ENCODE results near the gene BMF.
A peak's percentile ranks its signal among the peaks of the same experiment; 100 is the strongest.

The BMF gene

DNA sequence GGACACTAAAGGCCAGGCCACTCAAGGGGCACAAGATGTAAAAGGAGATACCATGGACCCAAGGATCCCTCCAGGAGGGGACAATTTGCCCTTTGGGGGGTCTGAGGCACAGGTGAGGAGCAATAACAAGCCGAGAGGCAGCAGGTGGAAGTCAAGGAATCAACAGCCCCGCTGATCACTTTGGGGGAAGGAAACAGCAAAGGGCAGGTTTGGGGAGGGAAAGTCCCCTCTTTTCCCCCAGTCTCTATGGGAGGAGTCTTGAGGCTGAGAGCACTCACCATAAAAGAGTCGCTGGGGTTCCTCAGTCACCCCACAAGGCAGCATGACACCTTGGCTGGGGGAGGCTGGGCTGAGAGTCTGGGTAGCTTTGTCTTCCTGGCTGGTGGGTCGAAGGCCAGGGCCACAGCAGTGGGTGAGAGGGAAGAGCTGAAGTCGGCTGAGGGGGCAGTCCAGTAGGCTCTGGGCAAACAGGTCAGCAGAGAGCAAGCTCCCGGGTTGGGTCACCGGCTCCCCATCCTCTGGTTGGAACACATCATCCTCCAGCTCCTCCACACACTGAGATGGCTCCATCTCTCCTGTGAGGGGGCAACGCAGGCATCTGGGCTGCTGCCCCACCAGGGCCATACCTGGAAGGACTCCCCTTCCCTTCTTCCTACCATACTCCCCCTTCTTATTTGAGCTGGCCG, 3.0 kb downstream of the BMF start:
- Histone ChIP-seq H4K8ac (ENCODE audit: low read length) (peak overlapping the region; percentile 8), H2BK120ac (ENCODE audit: low read depth, low read length) (peak overlapping the region; percentile 2)

DNA sequence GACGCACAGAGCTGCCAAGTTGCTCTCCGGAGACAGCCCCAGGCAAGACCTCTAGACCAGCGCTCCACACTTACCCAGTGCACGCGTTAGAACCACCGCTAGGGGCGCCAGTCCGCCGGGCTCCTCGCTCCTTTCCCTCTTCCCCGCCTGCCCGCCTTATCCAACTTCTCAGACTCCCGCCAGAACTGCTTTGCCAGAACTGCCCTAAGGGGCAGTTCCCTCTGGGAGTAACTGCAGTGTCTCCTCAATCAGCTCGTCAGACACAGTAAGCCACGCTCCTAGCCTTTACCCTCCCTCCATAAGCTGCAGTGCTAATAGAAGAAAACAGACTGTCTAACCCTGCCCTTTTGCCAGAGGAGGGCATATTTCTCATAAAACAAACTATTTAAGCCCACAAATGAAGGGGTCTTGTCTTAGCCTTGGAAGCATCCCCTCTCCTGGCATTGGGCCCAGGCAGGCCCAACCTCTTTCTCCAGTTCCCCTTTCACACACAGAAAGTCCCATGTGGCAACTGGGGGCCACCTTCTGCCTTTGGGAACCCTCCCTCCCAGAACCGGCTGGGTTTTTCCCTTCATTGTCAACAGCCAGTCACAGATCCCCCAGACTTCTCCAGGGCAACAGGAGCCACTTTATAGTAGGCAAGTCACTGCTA, 3.7 kb downstream of the BMF start:
- peak overlapping the region; percentile 18 to 86 for H2BK12ac ChIP-seq (ENCODE audit: low read length in 2 of 2)
- H3K4ac ChIP-seq (ENCODE audit: low read depth in 1 of 2, low read length in 2 of 2), result peak overlapping the region; percentile 24 to 81
- DNase-seq, result peak; percentile 87
- peak overlapping the region; percentile 62 for H2AK5ac ChIP-seq (ENCODE audit: low read length, severe bottlenecking)
- peak overlapping the region; percentile 52 for H4K91ac ChIP-seq (ENCODE audit: low read length)
- no peak overlapping the region for H3K27ac ChIP-seq (ENCODE audit: low read length, poor library complexity, severe bottlenecking)
- H2AFZ ChIP-seq (ENCODE audit: low read depth, low read length), result no peak overlapping the region
- H3K18ac ChIP-seq (ENCODE audit: low read depth in 1 of 2, low read length in 2 of 2), result peak overlapping the region; percentile 10 to 74
- H4K8ac ChIP-seq (ENCODE audit: low read length), result no peak overlapping the region
- H2BK5ac ChIP-seq (ENCODE audit: low read depth, low read length, poor library complexity, severe bottlenecking), result no peak overlapping the region
- H2BK120ac ChIP-seq (ENCODE audit: low read depth, low read length), result peak overlapping the region; percentile 46
- H3K4me2 ChIP-seq (ENCODE audit: low read length, poor library complexity, severe bottlenecking), result peak overlapping the region; percentile 35
- H3K4me3 ChIP-seq (ENCODE audit: insufficient read depth in 1 of 2, low read depth in 1 of 2, low read length in 2 of 2), result no peak overlapping the region
- no peak overlapping the region for H2BK15ac ChIP-seq (ENCODE audit: low read depth, poor library complexity, severe bottlenecking)
- no peaks in the 10 kb centered on the region for H3K9me3 ChIP-seq (ENCODE audit: control insufficient read depth, low read length)
- no peak overlapping the region for H3K14ac ChIP-seq (ENCODE audit: low read length in 2 of 2)
- peaks cover 18% of the 10 kb centered on the region for H3K79me1 ChIP-seq (replicated peaks; ENCODE audit: low read length, poor library complexity, severe bottlenecking)
- H3K36me3 ChIP-seq (ENCODE audit: control insufficient read depth in 1 of 2, insufficient read depth in 2 of 2, low read depth in 1 of 2, low read length in 2 of 2), result peaks cover 11 to 30% of the 10 kb centered on the region in 2 experiments
- H3K4me1 ChIP-seq (ENCODE audit: control insufficient read depth, insufficient read depth, low read depth, low read length), result peaks cover 62% of the 10 kb centered on the region
- WGBS, result 7% methylated on average over 16 of the region's 16 CpGs
- H3K23ac ChIP-seq (ENCODE audit: low read length in 2 of 2), result no peak overlapping the region
- H3K27me3 ChIP-seq (ENCODE audit: control insufficient read depth in 1 of 2, insufficient read depth in 1 of 2, low read length in 2 of 2), result peaks cover 0 to 5% of the 10 kb centered on the region in 2 experiments
- H3K9ac ChIP-seq (ENCODE audit: low read length), result peak overlapping the region; percentile 38

More for the DNA sequence above, 3.0 kb downstream of the BMF start:
- H2AK5ac ChIP-seq (ENCODE audit: low read length, severe bottlenecking), result peak overlapping the region; percentile 62
- peak overlapping the region; percentile 10 to 73 for H3K18ac ChIP-seq (ENCODE audit: low read depth in 1 of 2, low read length in 2 of 2)
- no peak overlapping the region for H2AFZ ChIP-seq (ENCODE audit: low read depth, low read length)
- peaks cover 18% of the 10 kb centered on the region for H3K79me1 ChIP-seq (replicated peaks; ENCODE audit: low read length, poor library complexity, severe bottlenecking)
- H3K4me2 ChIP-seq (ENCODE audit: low read length, poor library complexity, severe bottlenecking), result peak overlapping the region; percentile 11
- peak overlapping the region; percentile 34 to 38 for H3K4ac ChIP-seq (ENCODE audit: low read depth in 1 of 2, low read length in 2 of 2)
- H2BK5ac ChIP-seq (ENCODE audit: low read depth, low read length, poor library complexity, severe bottlenecking), result no peak overlapping the region
- DNase-seq, result no peak
- H3K9me3 ChIP-seq (ENCODE audit: control insufficient read depth, low read length), result no peaks in the 10 kb centered on the region
- H3K14ac ChIP-seq (ENCODE audit: low read length in 2 of 2), result peak overlapping the region in 1 of 2 experiments; percentile 39
- peaks cover 7 to 23% of the 10 kb centered on the region in 2 experiments for H3K36me3 ChIP-seq (ENCODE audit: control insufficient read depth in 1 of 2, insufficient read depth in 2 of 2, low read depth in 1 of 2, low read length in 2 of 2)
- no peak overlapping the region for H3K9ac ChIP-seq (ENCODE audit: low read length)
- peak overlapping the region; percentile 3 to 86 for H2BK12ac ChIP-seq (ENCODE audit: low read length in 2 of 2)
- peaks cover 57% of the 10 kb centered on the region for H3K4me1 ChIP-seq (ENCODE audit: control insufficient read depth, insufficient read depth, low read depth, low read length)
- H3K27ac ChIP-seq (ENCODE audit: low read length, poor library complexity, severe bottlenecking), result no peak overlapping the region
- peak overlapping the region; percentile 43 for H4K91ac ChIP-seq (ENCODE audit: low read length)
- WGBS, result 89% methylated on average over 9 of the region's 9 CpGs
- H3K4me3 ChIP-seq (ENCODE audit: insufficient read depth in 1 of 2, low read depth in 1 of 2, low read length in 2 of 2), result no peak overlapping the region
- peak overlapping the region; percentile 44 for H2BK15ac ChIP-seq (ENCODE audit: low read depth, poor library complexity, severe bottlenecking)
- peaks cover 0 to 7% of the 10 kb centered on the region in 2 experiments for H3K27me3 ChIP-seq (ENCODE audit: control insufficient read depth in 1 of 2, insufficient read depth in 1 of 2, low read length in 2 of 2)
- no peak overlapping the region for H3K23ac ChIP-seq (ENCODE audit: low read length in 2 of 2)

DNA sequence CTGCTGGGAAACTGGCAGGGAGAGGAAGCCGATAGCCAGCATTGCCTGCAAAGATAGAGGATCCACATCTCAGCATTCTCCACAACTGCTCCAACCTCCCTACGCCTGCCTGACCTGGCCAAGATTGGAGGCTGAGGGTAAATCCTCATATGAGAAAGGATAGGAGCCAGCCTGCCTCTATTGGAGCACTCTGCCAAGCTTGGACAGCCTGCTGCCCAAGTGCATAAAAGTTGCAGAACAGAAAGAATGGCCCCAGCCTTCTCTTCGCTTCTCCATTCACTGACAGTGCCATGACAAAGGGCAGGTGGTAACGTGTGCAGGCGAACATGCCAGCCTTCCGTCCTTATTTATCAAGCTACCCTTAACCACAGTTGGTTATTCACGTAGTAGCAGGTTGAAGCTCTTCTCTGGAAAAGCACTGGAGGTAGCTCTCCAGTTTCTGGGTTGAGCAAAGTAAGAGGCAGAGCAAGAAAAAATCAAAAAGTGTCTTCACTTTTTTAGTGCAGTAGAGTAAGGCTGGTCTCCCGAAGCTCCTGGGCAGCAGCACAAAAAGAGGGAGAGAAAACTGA, 4.3 kb downstream of the BMF start:
- 74% methylated on average over 7 of the region's 8 CpGs for WGBS
- Histone ChIP-seq H3K4me1 (ENCODE audit: control insufficient read depth, insufficient read depth, low read depth, low read length) (peaks cover 62% of the 10 kb centered on the region), H3K36me3 (ENCODE audit: control insufficient read depth in 1 of 2, insufficient read depth in 2 of 2, low read depth in 1 of 2, low read length in 2 of 2) (peaks cover 11 to 31% of the 10 kb centered on the region in 2 experiments), H3K18ac (ENCODE audit: low read depth in 1 of 2, low read length in 2 of 2) (peak overlapping the region; percentile 79 to 81), H3K27ac (ENCODE audit: low read length, poor library complexity, severe bottlenecking) (peak overlapping the region; percentile 70), H3K4me3 (ENCODE audit: insufficient read depth in 1 of 2, low read depth in 1 of 2, low read length in 2 of 2) (no peak overlapping the region), H2BK15ac (ENCODE audit: low read depth, poor library complexity, severe bottlenecking) (peak overlapping the region; percentile 29), H3K4ac (ENCODE audit: low read depth in 1 of 2, low read length in 2 of 2) (peak overlapping the region; percentile 70 to 81), H3K4me2 (ENCODE audit: low read length, poor library complexity, severe bottlenecking) (peak overlapping the region; percentile 35), H3K23ac (ENCODE audit: low read length in 2 of 2) (no peak overlapping the region), H2BK5ac (ENCODE audit: low read depth, low read length, poor library complexity, severe bottlenecking) (no peak overlapping the region), H4K91ac (ENCODE audit: low read length) (peak overlapping the region; percentile 79), H3K79me1 (replicated peaks; ENCODE audit: low read length, poor library complexity, severe bottlenecking) (peaks cover 18% of the 10 kb centered on the region), H2BK12ac (ENCODE audit: low read length in 2 of 2) (peak overlapping the region; percentile 88 to 98), H3K9ac (ENCODE audit: low read length) (no peak overlapping the region), H2BK120ac (ENCODE audit: low read depth, low read length) (peak overlapping the region; percentile 11), H2AK5ac (ENCODE audit: low read length, severe bottlenecking) (peak overlapping the region; percentile 56), H3K27me3 (ENCODE audit: control insufficient read depth in 1 of 2, insufficient read depth in 1 of 2, low read length in 2 of 2) (peaks cover 0 to 5% of the 10 kb centered on the region in 2 experiments), H2AFZ (ENCODE audit: low read depth, low read length) (no peak overlapping the region), H3K9me3 (ENCODE audit: control insufficient read depth, low read length) (no peaks in the 10 kb centered on the region), H4K8ac (ENCODE audit: low read length) (peak overlapping the region; percentile 76), H3K14ac (ENCODE audit: low read length in 2 of 2) (peak overlapping the region in 1 of 2 experiments; percentile 5)
- DNase-seq, result no peak

DNA sequence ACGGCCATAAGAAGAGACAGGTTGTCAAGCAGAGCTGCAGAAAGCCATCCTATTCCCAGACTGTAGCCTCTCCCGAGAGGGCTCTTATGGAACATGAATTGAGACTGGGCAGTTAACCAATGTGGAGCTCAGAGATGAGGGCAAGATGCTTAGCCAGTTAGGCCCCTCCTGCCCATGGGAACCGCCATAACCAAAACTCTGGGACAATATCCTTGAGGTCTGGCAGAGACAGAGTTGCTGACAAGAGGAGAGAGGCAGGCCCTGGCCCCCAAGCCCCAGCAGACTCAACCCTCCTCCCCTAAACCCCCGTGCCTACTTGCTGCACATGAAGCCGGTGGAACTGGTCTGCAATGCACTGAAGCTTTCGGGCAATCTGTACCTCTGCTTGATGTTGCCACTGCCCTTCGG, 4.8 kb downstream of the BMF start:
- H3K14ac ChIP-seq (ENCODE audit: low read length in 2 of 2), result peak overlapping the region in 1 of 2 experiments; percentile 29
- no peaks in the 10 kb centered on the region for H3K9me3 ChIP-seq (ENCODE audit: control insufficient read depth, low read length)
- H3K4me3 ChIP-seq (ENCODE audit: insufficient read depth in 1 of 2, low read depth in 1 of 2, low read length in 2 of 2), result peak overlapping the region in 1 of 2 experiments; percentile 20
- peak overlapping the region; percentile 68 for H3K9ac ChIP-seq (ENCODE audit: low read length)
- H2AFZ ChIP-seq (ENCODE audit: low read depth, low read length), result no peak overlapping the region
- peaks cover 0 to 5% of the 10 kb centered on the region in 2 experiments for H3K27me3 ChIP-seq (ENCODE audit: control insufficient read depth in 1 of 2, insufficient read depth in 1 of 2, low read length in 2 of 2)
- peak overlapping the region; percentile 88 to 98 for H2BK12ac ChIP-seq (ENCODE audit: low read length in 2 of 2)
- peak overlapping the region; percentile 56 for H2AK5ac ChIP-seq (ENCODE audit: low read length, severe bottlenecking)
- no peak overlapping the region for H3K4me2 ChIP-seq (ENCODE audit: low read length, poor library complexity, severe bottlenecking)
- H3K18ac ChIP-seq (ENCODE audit: low read depth in 1 of 2, low read length in 2 of 2), result peak overlapping the region; percentile 79 to 81
- H2BK15ac ChIP-seq (ENCODE audit: low read depth, poor library complexity, severe bottlenecking), result peak overlapping the region; percentile 29
- peak overlapping the region; percentile 76 to 81 for H3K4ac ChIP-seq (ENCODE audit: low read depth in 1 of 2, low read length in 2 of 2)
- H2BK120ac ChIP-seq (ENCODE audit: low read depth, low read length), result peak overlapping the region; percentile 11
- H4K91ac ChIP-seq (ENCODE audit: low read length), result peak overlapping the region; percentile 79
- H3K79me1 ChIP-seq (replicated peaks; ENCODE audit: low read length, poor library complexity, severe bottlenecking), result peaks cover 18% of the 10 kb centered on the region
- no peak overlapping the region for H3K23ac ChIP-seq (ENCODE audit: low read length in 2 of 2)
- peaks cover 11 to 31% of the 10 kb centered on the region in 2 experiments for H3K36me3 ChIP-seq (ENCODE audit: control insufficient read depth in 1 of 2, insufficient read depth in 2 of 2, low read depth in 1 of 2, low read length in 2 of 2)
- peak overlapping the region; percentile 70 for H3K27ac ChIP-seq (ENCODE audit: low read length, poor library complexity, severe bottlenecking)
- H4K8ac ChIP-seq (ENCODE audit: low read length), result peak overlapping the region; percentile 76
- no peak for DNase-seq
- H2BK5ac ChIP-seq (ENCODE audit: low read depth, low read length, poor library complexity, severe bottlenecking), result no peak overlapping the region
- H3K4me1 ChIP-seq (ENCODE audit: control insufficient read depth, insufficient read depth, low read depth, low read length), result peaks cover 62% of the 10 kb centered on the region
- WGBS, result 83% methylated on average over 7 of the region's 7 CpGs
